CD14-positive monocyte (primary cell): ENCODE results near the gene TBC1D3. TPM values are rescaled to one million over a fixed set of nuclear protein-coding genes. Genes with fewer than 3 reads are reported as not detected.
"Not testable (repeated sequence)": the region's sequence is repeated elsewhere in the genome, so short reads cannot be mapped to it uniquely, and the experiment has no call there.

Source experiments
- DNase-seq, 3 donors: peaks; one replicate each; pipeline ENCODE4 v3.0.0-alpha.2; 2011 to 2022
- H2AFZ ChIP-seq: 2 replicates; pipeline ENCODE4 v1.6.0; 2012; ENCODE audit warnings: mild to moderate bottlenecking, low read depth, low read length, inconsistent platforms; ENCODE audit not compliant: insufficient read depth, poor library complexity, severe bottlenecking
- H3K27ac ChIP-seq, 2 donors: 1 replicate in 1 of 2; 2 replicates in 1 of 2; pipeline ENCODE4 v1.5.1; 2012 to 2013; ENCODE audit warnings: low read length in 2 of 2, control low read depth in 1 of 2, inconsistent platforms in 1 of 2, low read depth in 1 of 2, mild to moderate bottlenecking in 1 of 2
- H3K27me3 ChIP-seq, 2 donors: one replicate each; pipeline versions ENCODE4 v1.6.0 to v1.6.1; 2011 to 2013; ENCODE audit warnings: low read length in 2 of 2; ENCODE audit not compliant: control insufficient read depth in 2 of 2, insufficient read depth in 2 of 2
- H3K36me3 ChIP-seq, 2 donors: replicated peaks in 1 of 2; 1 replicate in 1 of 2; 2 replicates in 1 of 2; pipeline versions ENCODE4 v1.5.1 to v1.6.1; 2012 to 2013; ENCODE audit warnings: low read length in 2 of 2, control low read depth in 1 of 2, inconsistent platforms in 1 of 2, mild to moderate bottlenecking in 1 of 2; ENCODE audit not compliant: insufficient read depth in 2 of 2, control insufficient read depth in 1 of 2
- H3K4me1 ChIP-seq, 2 donors: 1 replicate in 1 of 2; 2 replicates in 1 of 2; pipeline versions ENCODE4 v1.5.1 to v1.6.1; 2012 to 2013; ENCODE audit warnings: low read length in 2 of 2, control low read depth in 1 of 2, inconsistent platforms in 1 of 2, mild to moderate bottlenecking in 1 of 2, moderate library complexity in 1 of 2; ENCODE audit not compliant: insufficient read depth in 2 of 2, control insufficient read depth in 1 of 2
- H3K4me2 ChIP-seq: replicated peaks from 2 replicates; pipeline ENCODE3; 2012; ENCODE audit warnings: low read length, moderate library complexity, mild to moderate bottlenecking; ENCODE audit not compliant: poor library complexity, severe bottlenecking; ENCODE audit errors: extremely low read depth
- H3K4me3 ChIP-seq, 3 experiments: fragments of 200-600 bp in 1 of 3; sonication (generic) in 1 of 3; replicated peaks in 1 of 3; 1 replicate in 2 of 3; 2 replicates in 1 of 3; pipeline ENCODE4 v1.5.1; 2011 to 2013; ENCODE audit warnings: low read length in 3 of 3, mild to moderate bottlenecking in 3 of 3, control low read depth in 2 of 3, low read depth in 2 of 3, inconsistent platforms in 1 of 3, moderate library complexity in 1 of 3
- H3K79me2 ChIP-seq: 2 replicates; pipeline ENCODE4 v1.6.0; 2012; ENCODE audit warnings: mild to moderate bottlenecking, control low read depth, inconsistent platforms, low read length, moderate library complexity; ENCODE audit not compliant: insufficient read depth
- H3K9ac ChIP-seq: 2 replicates; pipeline ENCODE4 v1.6.0; 2017; ENCODE audit warnings: low read length, mild to moderate bottlenecking; ENCODE audit not compliant: insufficient read depth, poor library complexity, severe bottlenecking
- H3K9me3 ChIP-seq, 2 donors: replicated peaks in 1 of 2; 1 replicate in 1 of 2; 2 replicates in 1 of 2; pipeline versions ENCODE4 v1.5.1 to v1.6.1; 2012 to 2013; ENCODE audit warnings: low read length in 2 of 2, control low read depth in 1 of 2; ENCODE audit not compliant: control insufficient read depth in 1 of 2, insufficient read depth in 1 of 2
- H4K20me1 ChIP-seq: 2 replicates; pipeline ENCODE4 v1.6.0; 2012; ENCODE audit warnings: mild to moderate bottlenecking, low read length, control low read depth, moderate library complexity; ENCODE audit not compliant: insufficient read depth
- H3K27ac Mint-ChIP-seq, 7 donors: one replicate each; pipeline ENCODE4 v1.8.0; 2020; ENCODE audit warnings: mild to moderate bottlenecking in 7 of 7, mixed read lengths in 7 of 7, moderate library complexity in 6 of 7, inconsistent platforms in 2 of 7
- H3K27me3 Mint-ChIP-seq, 3 donors: one replicate each; pipeline ENCODE4 v1.8.0; 2021 to 2022; ENCODE audit warnings: low read depth in 3 of 3, mild to moderate bottlenecking in 3 of 3, mixed read lengths in 3 of 3, moderate library complexity in 3 of 3, inconsistent platforms in 1 of 3
- H3K36me3 Mint-ChIP-seq, 2 donors: one replicate each; pipeline ENCODE4 v1.8.0; 2020; ENCODE audit warnings: mixed read lengths in 2 of 2, inconsistent platforms in 1 of 2, mild to moderate bottlenecking in 1 of 2
- H3K4me1 Mint-ChIP-seq: one replicate; pipeline ENCODE4 v1.8.0; 2020; ENCODE audit warnings: mild to moderate bottlenecking, mixed read lengths
- H3K4me3 Mint-ChIP-seq, 2 donors: one replicate each; pipeline ENCODE4 v1.8.0; 2020; ENCODE audit warnings: mild to moderate bottlenecking in 2 of 2, mixed read lengths in 2 of 2, moderate library complexity in 1 of 2
- H3K9me3 Mint-ChIP-seq, 7 donors: one replicate each; pipeline ENCODE4 v1.8.0; 2020 to 2022; ENCODE audit warnings: mixed read lengths in 7 of 7, mild to moderate bottlenecking in 6 of 7, moderate library complexity in 6 of 7, inconsistent platforms in 2 of 7
- WGBS: methylation state at CpG from one replicate; pipeline ENCODE4 v1.1.5; 2013; ENCODE audit warnings: missing lambda C conversion rate; ENCODE audit not compliant: insufficient coverage; 5-methylcytosine and 5-hydroxymethylcytosine counted together
- intact Hi-C, 2 donors: fragments of 100-400 bp; cut with micrococcal nuclease; formaldehyde crosslinking; loops; one replicate each; pipeline versions ENCODE4 v1.15.0 to v1.15.1; 2023
- polyA minus RNA-seq: library from RNA; depleted of rRNA, polyadenylated mRNA; stranded (reverse); fragments of >200 nt; gene quantifications from 2 replicates; pipeline ENCODE4 v1.2.3, GENCODE V29; 2012
- polyA plus RNA-seq, 3 donors: library from polyadenylated mRNA; depleted of rRNA in 1 of 3; unstranded in 2 of 3; stranded (reverse) in 1 of 3; fragments of 300-500 nt in 2 of 3; fragments of >200 nt in 1 of 3; fragmentation: Illumina TruSeq in 2 of 3; gene quantifications; 1 replicate in 2 of 3; 2 replicates in 1 of 3; pipeline ENCODE4 v1.2.3, GENCODE V29; 2012 to 2021
- total RNA-seq, 12 experiments: library from RNA in 1 of 12; stranded (reverse) in 1 of 12; fragments of 120-200 nt in 1 of 12; gene quantifications; one replicate each; pipeline ENCODE4 v1.2.4 and lab custom pipeline; 2013 to 2026; ENCODE audit warnings: mixed read lengths in 6 of 12, inconsistent platforms in 1 of 12

Gene TBC1D3
- not detected for total RNA-seq (2013)
- 10 to 100 TPM in 1 of 3 donors, not detected in 2; 13.4 TPM for polyA plus RNA-seq
- polyA minus RNA-seq: 1.0 and 1.1 TPM in 2 replicates
- 0 reads per million in 11 experiments for total RNA-seq (lab: John Stamatoyannopoulos, UW)

GRCh38 chr17:38192455-38192854 lies at the start of gene TBC1D3:
TSS of gene TBC1D3 (minus strand) at chr17:38192555. CDS start at chr17:38191029, 1,526 bp downstream.
- H3K9ac ChIP-seq, H3K79me2 ChIP-seq, H3K4me1 Mint-ChIP-seq, H4K20me1 ChIP-seq, H3K4me1 ChIP-seq, H3K9me3 ChIP-seq, H3K36me3 ChIP-seq, H3K9me3 Mint-ChIP-seq, H3K27ac Mint-ChIP-seq, H3K4me2 ChIP-seq, H3K4me3 Mint-ChIP-seq, H3K27ac ChIP-seq, H3K27me3 ChIP-seq, H2AFZ ChIP-seq, DNase-seq, H3K36me3 Mint-ChIP-seq, intact Hi-C loops, H3K4me3 ChIP-seq, H3K27me3 Mint-ChIP-seq: not testable (repeated sequence)
- no CpG with 5 or more reads among the region's 10 CpGs for WGBS

DNA sequence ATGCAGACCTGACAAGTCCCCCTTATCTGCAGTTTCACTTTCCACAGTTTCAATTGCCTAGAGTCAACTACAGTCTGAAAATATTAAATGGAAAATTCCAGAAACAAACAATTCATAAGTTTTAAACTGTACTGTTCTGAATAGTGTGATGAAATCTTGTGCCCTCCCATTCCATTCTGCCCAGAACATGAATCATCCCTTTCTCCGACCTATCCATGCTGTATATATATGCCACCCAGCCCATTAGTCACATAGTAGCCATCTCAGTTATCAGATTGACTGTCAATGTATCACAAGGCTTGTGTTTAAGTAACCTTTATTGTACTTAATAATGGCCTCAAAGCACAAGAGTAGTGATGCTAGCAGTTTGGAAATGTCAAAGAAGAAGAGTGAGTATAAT lies 40.4 kb upstream of the TBC1D3 start:
- H3K9me3 Mint-ChIP-seq, H2AFZ ChIP-seq: not testable (repeated sequence)

DNA sequence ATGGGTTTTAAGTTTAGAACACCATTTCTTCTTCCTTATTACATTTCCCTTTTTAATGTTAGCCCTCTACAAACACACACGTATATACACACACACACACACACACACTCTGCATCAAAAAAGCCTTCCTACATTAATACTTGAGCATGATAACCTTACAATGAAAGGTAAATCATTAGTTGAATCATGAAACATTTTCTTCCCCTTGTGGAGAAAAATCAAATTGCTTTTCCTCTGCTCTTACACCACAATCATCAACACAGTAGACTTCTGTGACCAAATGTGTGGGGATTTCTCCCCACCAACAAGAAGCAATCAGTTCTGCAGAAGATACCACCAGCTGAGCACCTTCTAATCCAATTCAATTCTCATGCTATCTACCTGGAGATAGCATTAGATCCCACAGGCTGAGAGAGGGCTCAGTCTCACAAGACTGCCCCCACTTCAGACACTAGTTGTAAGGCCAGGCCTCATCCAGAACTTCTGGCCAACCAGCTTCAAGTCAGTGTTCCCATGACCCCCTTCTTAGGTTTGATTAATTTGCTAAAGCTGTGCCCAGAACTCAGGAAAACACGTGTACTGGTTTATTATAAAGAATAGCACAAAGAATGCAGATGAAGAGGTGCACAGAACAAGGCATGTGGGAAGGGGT lies 33.6 kb upstream of the TBC1D3 start:
- H3K4me2 ChIP-seq, H3K36me3 Mint-ChIP-seq, DNase-seq, H3K4me1 ChIP-seq, intact Hi-C loops, H3K27ac ChIP-seq, H3K9me3 ChIP-seq, H3K27me3 ChIP-seq, H3K9ac ChIP-seq, H3K27me3 Mint-ChIP-seq, H3K4me3 ChIP-seq, H3K9me3 Mint-ChIP-seq, H3K4me1 Mint-ChIP-seq, H4K20me1 ChIP-seq, H3K36me3 ChIP-seq, H2AFZ ChIP-seq, H3K4me3 Mint-ChIP-seq, H3K79me2 ChIP-seq, H3K27ac Mint-ChIP-seq: not testable (repeated sequence)
- no CpG with 5 or more reads among the region's 2 CpGs for WGBS

More for the DNA sequence above, 40.4 kb upstream of the TBC1D3 start:
- H3K4me1 ChIP-seq, H3K36me3 Mint-ChIP-seq, DNase-seq, H3K79me2 ChIP-seq, H3K36me3 ChIP-seq, H3K4me1 Mint-ChIP-seq, H3K9me3 ChIP-seq, H3K27me3 Mint-ChIP-seq, H3K4me3 ChIP-seq, H3K27ac Mint-ChIP-seq, H3K9ac ChIP-seq, H3K4me2 ChIP-seq, intact Hi-C loops, H3K27me3 ChIP-seq, H3K4me3 Mint-ChIP-seq, H4K20me1 ChIP-seq, H3K27ac ChIP-seq: not testable (repeated sequence)
- no CpG with 5 or more reads among the region's 1 CpG for WGBS

DNA sequence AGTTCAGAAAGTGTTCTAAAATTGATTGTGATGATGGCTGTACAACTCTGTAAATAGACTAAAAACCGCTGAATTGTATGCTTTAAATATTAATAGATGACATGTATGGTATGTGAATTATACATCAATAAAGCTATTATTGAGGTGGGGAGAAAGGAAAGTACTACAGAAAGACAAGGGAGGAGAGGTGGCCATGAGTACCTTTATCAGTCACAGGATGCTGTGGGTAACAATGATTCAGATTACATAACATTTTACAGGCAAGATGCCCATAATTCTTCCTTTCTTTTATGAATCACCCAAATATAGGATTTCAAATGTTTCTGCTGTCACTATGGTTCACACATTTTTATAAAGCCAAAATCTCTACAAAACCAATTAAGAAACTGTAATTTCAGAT lies 28.5 kb upstream of the TBC1D3 start:
- DNase-seq, H3K4me1 Mint-ChIP-seq, H3K36me3 Mint-ChIP-seq, H3K9me3 ChIP-seq, H3K9me3 Mint-ChIP-seq, intact Hi-C loops, H3K27me3 ChIP-seq, H3K4me1 ChIP-seq, H3K27ac Mint-ChIP-seq, H3K4me3 ChIP-seq, H4K20me1 ChIP-seq, H3K79me2 ChIP-seq, H3K27ac ChIP-seq, H3K27me3 Mint-ChIP-seq, H3K4me3 Mint-ChIP-seq, H3K4me2 ChIP-seq, H3K9ac ChIP-seq, H3K36me3 ChIP-seq, H2AFZ ChIP-seq: not testable (repeated sequence)
- no CpG with 5 or more reads among the region's 1 CpG for WGBS
